Fibroblast of lung (primary cell): Measurements from ENCODE around the gene SMC4. TPM values are rescaled to one million over a fixed set of nuclear protein-coding genes. Genes with fewer than 3 reads are reported as not detected.
A peak's percentile ranks its signal among the peaks of the same experiment; 100 is the strongest.

Experiments
- DNase-seq, 2 donors: peaks; one replicate each; pipeline versions ENCODE4 v3.0.0 to v3.0.0-alpha.2; 2010; ENCODE audit warnings: low read depth in 2 of 2
- H2AFZ ChIP-seq: 2 replicates; pipeline ENCODE4 v1.5.1; 2012; ENCODE audit warnings: low read length, control low read depth, inconsistent platforms
- H3K27ac ChIP-seq: 2 replicates; pipeline ENCODE4 v1.5.1; 2011; ENCODE audit warnings: low read length, control low read depth; ENCODE audit not compliant: insufficient read depth
- H3K27me3 ChIP-seq: 2 replicates; pipeline ENCODE4 v1.5.1; 2011; ENCODE audit warnings: mild to moderate bottlenecking, low read length; ENCODE audit not compliant: control insufficient read depth, insufficient read depth
- H3K36me3 ChIP-seq: 2 replicates; pipeline ENCODE4 v1.5.1; 2011; ENCODE audit warnings: low read length; ENCODE audit not compliant: control insufficient read depth, insufficient read depth
- H3K4me1 ChIP-seq: 2 replicates; pipeline ENCODE4 v1.5.1; 2011; ENCODE audit warnings: low read length; ENCODE audit not compliant: control insufficient read depth, insufficient read depth; ENCODE audit errors: extremely low read depth
- H3K4me2 ChIP-seq: 2 replicates; pipeline ENCODE4 v1.5.1; 2011; ENCODE audit warnings: low read length, control low read depth; ENCODE audit not compliant: insufficient read depth; ENCODE audit errors: extremely low read depth
- H3K4me3 ChIP-seq, 4 experiments: fragments of 200-600 bp in 1 of 4; sonication (generic) in 1 of 4; replicated peaks in 1 of 4; 2 replicates each; pipeline ENCODE4 v1.5.1; 2011 to 2016; ENCODE audit warnings: low read length in 4 of 4, low read depth in 3 of 4, mild to moderate bottlenecking in 3 of 4, control low read depth in 2 of 4, inconsistent platforms in 1 of 4, mixed read lengths in 1 of 4; ENCODE audit not compliant: insufficient read depth in 1 of 4; ENCODE audit errors: control extremely low read depth in 1 of 4
- H3K79me2 ChIP-seq: 2 replicates; pipeline ENCODE4 v1.5.1; 2012; ENCODE audit warnings: mild to moderate bottlenecking, low read length, inconsistent platforms; ENCODE audit not compliant: control insufficient read depth, insufficient read depth
- H3K9ac ChIP-seq: 2 replicates; pipeline ENCODE4 v1.5.1; 2011; ENCODE audit warnings: mild to moderate bottlenecking, low read length, control low read depth; ENCODE audit not compliant: insufficient read depth
- H3K9me3 ChIP-seq: 2 replicates; pipeline ENCODE4 v1.5.1; 2012; ENCODE audit warnings: low read depth, low read length; ENCODE audit not compliant: control insufficient read depth, insufficient read depth
- H4K20me1 ChIP-seq: 2 replicates; pipeline ENCODE4 v1.5.1; 2011; ENCODE audit warnings: low read length; ENCODE audit not compliant: control insufficient read depth, insufficient read depth; ENCODE audit errors: extremely low read depth
- CTCF ChIP-seq, 2 donors: IDR thresholded peaks in 1 of 2; conservative IDR thresholded peaks in 1 of 2; 1 replicate in 1 of 2; 2 replicates in 1 of 2; pipeline ENCODE4 v1.5.1; 2011 to 2012; ENCODE audit warnings: low read length in 2 of 2, control low read depth in 1 of 2, inconsistent platforms in 1 of 2, low read depth in 1 of 2, mild to moderate bottlenecking in 1 of 2
- EZH2 ChIP-seq: IDR thresholded peaks from 2 replicates; pipeline ENCODE4 v1.5.1; 2012; ENCODE audit warnings: low read length, control low read depth, mild to moderate bottlenecking; ENCODE audit errors: missing control alignments
- polyA plus RNA-seq, 2 donors: library from polyadenylated mRNA; depleted of rRNA in 1 of 2; stranded (reverse) in 1 of 2; unstranded in 1 of 2; fragments of >200 nt; gene quantifications; 2 replicates each; pipeline ENCODE4 v1.2.1, GENCODE V29; 2011 to 2012; ENCODE audit warnings: missing spikeins in 1 of 2
- total RNA-seq: library from RNA; depleted of rRNA; stranded (reverse); fragments of >200 nt; gene quantifications from 2 replicates; pipeline ENCODE4 v1.2.1, GENCODE V29; 2014

Gene SMC4
- total and polyA plus RNA-seq, 2 donors (not counting 1 experiment from before 2014, with no cell fraction given): 34.7 to 48.4 TPM

- H3K4me2 ChIP-seq: no peak overlapping the region
- H3K79me2 ChIP-seq: peaks cover 39% of the 10 kb centered on the region
Measured at GRCh38 chr3:160393346-160394008, 6.0 kb upstream of the SMC4 start.

GRCh38 chr3:160394009-160394392 is 5.4 kb upstream of the SMC4 start:
- Histone ChIP-seq H3K36me3 (no peaks in the 10 kb centered on the region), H3K27me3 (no peaks in the 10 kb centered on the region), H4K20me1 (no peaks in the 10 kb centered on the region), H3K27ac (no peak overlapping the region), H3K4me2 (no peak overlapping the region), H2AFZ (no peak overlapping the region), H3K9ac (no peak overlapping the region), H3K4me1 (no peaks in the 10 kb centered on the region), H3K9me3 (no peaks in the 10 kb centered on the region), H3K4me3 (no peak overlapping the region), H3K79me2 (peaks cover 43% of the 10 kb centered on the region)
- no peak for DNase-seq
- TF ChIP-seq CTCF (conservative IDR thresholded peaks at IDR 0.05 in 1 of 2, IDR thresholded peaks at IDR 0.05 in 1 of 2; ENCODE audit: low read depth in 1 of 2, low read length in 2 of 2): no peak

More at GRCh38 chr3:160393346-160394008, 6.0 kb upstream of the SMC4 start:
- Histone ChIP-seq H3K4me3 (no peak overlapping the region), H3K9me3 (no peaks in the 10 kb centered on the region), H4K20me1 (no peaks in the 10 kb centered on the region), H3K4me1 (no peaks in the 10 kb centered on the region), H3K27ac (no peak overlapping the region), H2AFZ (no peak overlapping the region), H3K9ac (no peak overlapping the region), H3K27me3 (no peaks in the 10 kb centered on the region), H3K36me3 (no peaks in the 10 kb centered on the region)
- TF ChIP-seq CTCF (conservative IDR thresholded peaks at IDR 0.05 in 1 of 2, IDR thresholded peaks at IDR 0.05 in 1 of 2; ENCODE audit: low read depth in 1 of 2, low read length in 2 of 2) (no peak), EZH2 (no peak)
- no peak for DNase-seq

- H2AFZ ChIP-seq: no peak overlapping the region
Measured at GRCh38 chr3:160395297-160395696, 4.2 kb upstream of the SMC4 start.

More at GRCh38 chr3:160395297-160395696, 4.2 kb upstream of the SMC4 start:
- Histone ChIP-seq H3K27ac (no peak overlapping the region), H4K20me1 (no peaks in the 10 kb centered on the region), H3K27me3 (no peaks in the 10 kb centered on the region), H3K4me2 (peak overlapping the region; percentile 70), H3K36me3 (no peaks in the 10 kb centered on the region), H3K79me2 (peaks cover 52% of the 10 kb centered on the region), H3K4me1 (no peaks in the 10 kb centered on the region), H3K4me3 (no peak overlapping the region), H3K9ac (no peak overlapping the region), H3K9me3 (no peaks in the 10 kb centered on the region)
- TF ChIP-seq EZH2 (no peak), CTCF (conservative IDR thresholded peaks at IDR 0.05 in 1 of 2, IDR thresholded peaks at IDR 0.05 in 1 of 2; ENCODE audit: low read depth in 1 of 2, low read length in 2 of 2) (no peak)
- DNase-seq: peak; percentile 61 to 90
